Hepatocyte (in vitro differentiated cells): ENCODE results near the gene L3MBTL1. TPM values are rescaled to one million over a fixed set of nuclear protein-coding genes. Genes with fewer than 3 reads are reported as not detected.

Source experiments
- DNase-seq: peaks from one replicate; pipeline ENCODE4 v3.0.0-alpha.2; 2016; ENCODE audit warnings: low spot score
- H2AFZ ChIP-seq: fragments of 200-600 bp; sonication (generic); 2 replicates; pipeline ENCODE4 v1.6.0; 2016; ENCODE audit warnings: antibody characterized with exemption, mild to moderate bottlenecking
- H3K27ac ChIP-seq: fragments of 200-600 bp; sonication (generic); 2 replicates; pipeline ENCODE4 v1.5.1; 2016; ENCODE audit warnings: mild to moderate bottlenecking
- H3K27me3 ChIP-seq: fragments of 200-600 bp; sonication (generic); 2 replicates; pipeline ENCODE4 v1.6.1; 2016
- H3K36me3 ChIP-seq: fragments of 200-600 bp; sonication (generic); replicated peaks from 2 replicates; pipeline ENCODE4 v1.5.1; 2016; ENCODE audit warnings: low read depth; ENCODE audit not compliant: insufficient read depth
- H3K4me1 ChIP-seq: fragments of 200-600 bp; sonication (generic); 2 replicates; pipeline ENCODE4 v1.5.1; 2016; ENCODE audit warnings: mild to moderate bottlenecking, moderate library complexity; ENCODE audit not compliant: insufficient read depth
- H3K4me2 ChIP-seq: fragments of 200-600 bp; sonication (generic); 2 replicates; pipeline ENCODE4 v1.6.0; 2016
- H3K4me3 ChIP-seq: fragments of 200-600 bp; sonication (generic); 2 replicates; pipeline ENCODE4 v1.5.1; 2016; ENCODE audit warnings: mild to moderate bottlenecking
- H3K79me2 ChIP-seq: fragments of 200-600 bp; sonication (generic); 2 replicates; pipeline ENCODE4 v1.6.0; 2017; ENCODE audit warnings: mild to moderate bottlenecking
- H3K9me2 ChIP-seq: fragments of 200-600 bp; sonication (generic); replicated peaks from 2 replicates; pipeline ENCODE4 v1.6.0; 2017; ENCODE audit warnings: mild to moderate bottlenecking; ENCODE audit not compliant: insufficient read depth
- H3K9me3 ChIP-seq: fragments of 200-600 bp; sonication (generic); 2 replicates; pipeline ENCODE4 v1.5.1; 2016; ENCODE audit warnings: low read depth, mild to moderate bottlenecking
- H4K20me1 ChIP-seq: fragments of 200-600 bp; sonication (generic); 2 replicates; pipeline ENCODE4 v1.6.0; 2016; ENCODE audit warnings: mild to moderate bottlenecking; ENCODE audit not compliant: insufficient read depth, poor library complexity, severe bottlenecking
- CTCF ChIP-seq: fragments of 200-600 bp; sonication (generic); IDR thresholded peaks from 2 replicates; pipeline ENCODE4 v1.5.1; 2016; ENCODE audit warnings: antibody characterized with exemption, mild to moderate bottlenecking; ENCODE audit not compliant: poor library complexity
- EZH2 ChIP-seq: fragments of 200-600 bp; sonication (generic); IDR thresholded peaks from 2 replicates; pipeline ENCODE4 v1.6.1; 2016; ENCODE audit warnings: antibody characterized with exemption, mild to moderate bottlenecking, borderline replicate concordance
- EZH2phosphoT487 ChIP-seq: fragments of 200-600 bp; sonication (generic); IDR thresholded peaks from one replicate; pipeline ENCODE4 v1.6.1; 2018; ENCODE audit warnings: antibody characterized with exemption, mild to moderate bottlenecking, low read depth, moderate library complexity; ENCODE audit not compliant: unreplicated experiment, severe bottlenecking
- WGBS: methylation state at CpG from one replicate; pipeline ENCODE4 v1.1.6; 2016; ENCODE audit warnings: low lambda C conversion rate; ENCODE audit errors: missing lambda C conversion rate; 5-methylcytosine and 5-hydroxymethylcytosine counted together
- polyA plus RNA-seq: library from polyadenylated mRNA; unstranded; fragments of >200 nt; fragmentation: Nextera tagmentation; extraction: Ambion mirVana; gene quantifications from 2 replicates; pipeline ENCODE4 v1.2.1, GENCODE V29; 2016
- total RNA-seq: library from RNA; depleted of rRNA; stranded (reverse); fragments of >200 nt; gene quantifications from 2 replicates; pipeline ENCODE4 v1.2.3, GENCODE V29; 2014

Gene L3MBTL1
- total and polyA plus RNA-seq, 2 experiments from 2014 or later: 7.5 to 7.9 TPM

- Histone ChIP-seq H2AFZ (no peak overlapping the region), H3K27ac (no peak overlapping the region), H3K9me2 (no peaks in the 10 kb centered on the region), H3K9me3 (no peaks in the 10 kb centered on the region), H3K36me3 (no peaks in the 10 kb centered on the region), H4K20me1 (no peaks in the 10 kb centered on the region), H3K4me3 (no peak overlapping the region), H3K4me2 (no peak overlapping the region), H3K27me3 (no peaks in the 10 kb centered on the region), H3K4me1 (no peaks in the 10 kb centered on the region), H3K79me2 (no peaks in the 10 kb centered on the region)
- DNase-seq: no peak
- 94% methylated on average over 7 of the region's 7 CpGs for WGBS
- TF ChIP-seq EZH2phosphoT487 (no peak), CTCF (no peak), EZH2 (no peak)
Measured at GRCh38 chr20:43540673-43541060, 33.2 kb downstream of the L3MBTL1 start.

GRCh38 chr20:43541214-43541613, 33.7 kb downstream of the L3MBTL1 start:
- Histone ChIP-seq H2AFZ (no peak overlapping the region), H3K4me3 (no peak overlapping the region), H4K20me1 (no peaks in the 10 kb centered on the region), H3K79me2 (no peaks in the 10 kb centered on the region), H3K9me2 (no peaks in the 10 kb centered on the region), H3K4me2 (no peak overlapping the region), H3K9me3 (no peaks in the 10 kb centered on the region), H3K27me3 (no peaks in the 10 kb centered on the region), H3K4me1 (no peaks in the 10 kb centered on the region), H3K27ac (peak overlapping the region; percentile 33), H3K36me3 (no peaks in the 10 kb centered on the region)
- TF ChIP-seq CTCF (no peak), EZH2 (no peak), EZH2phosphoT487 (no peak)
- DNase-seq: no peak
- WGBS: 41% methylated on average over 2 of the region's 2 CpGs

- Histone ChIP-seq H3K27me3 (no peaks in the 10 kb centered on the region), H2AFZ (no peak overlapping the region), H3K4me2 (no peak overlapping the region), H3K27ac (no peak overlapping the region), H3K9me3 (no peaks in the 10 kb centered on the region), H3K79me2 (no peaks in the 10 kb centered on the region), H3K4me1 (no peaks in the 10 kb centered on the region), H3K4me3 (no peak overlapping the region), H3K9me2 (no peaks in the 10 kb centered on the region), H3K36me3 (no peaks in the 10 kb centered on the region), H4K20me1 (no peaks in the 10 kb centered on the region)
- WGBS: 97% methylated on average over 5 of the region's 5 CpGs
- TF ChIP-seq EZH2phosphoT487: no peak
- no peak for DNase-seq
Measured at GRCh38 chr20:43542161-43542560, 34.7 kb downstream of the L3MBTL1 start.

- Histone ChIP-seq H3K79me2 (no peaks in the 10 kb centered on the region), H3K27ac (no peak overlapping the region), H4K20me1 (no peaks in the 10 kb centered on the region), H3K4me1 (no peaks in the 10 kb centered on the region), H2AFZ (no peak overlapping the region), H3K9me3 (no peaks in the 10 kb centered on the region), H3K4me2 (no peak overlapping the region), H3K36me3 (no peaks in the 10 kb centered on the region), H3K4me3 (no peak overlapping the region), H3K27me3 (no peaks in the 10 kb centered on the region), H3K9me2 (no peaks in the 10 kb centered on the region)
- TF ChIP-seq CTCF: no peak
- no peak for TF ChIP-seq EZH2phosphoT487
- no peak for TF ChIP-seq EZH2
- no peak for DNase-seq
- 70% methylated on average over 4 of the region's 4 CpGs for WGBS
Measured at GRCh38 chr20:43542674-43543073, 35.2 kb downstream of the L3MBTL1 start.
